HG02885 (cell line): ENCODE data around the gene OR7A17.

Experiments used
- ATAC-seq: cut with Tn5 transposase; IDR thresholded peaks from one replicate; pipeline ENCODE4 v1.9.1; 2021; ENCODE audit warnings: mild to moderate bottlenecking; ENCODE audit not compliant: unreplicated experiment, poor library complexity

The OR7A17 gene

DNA sequence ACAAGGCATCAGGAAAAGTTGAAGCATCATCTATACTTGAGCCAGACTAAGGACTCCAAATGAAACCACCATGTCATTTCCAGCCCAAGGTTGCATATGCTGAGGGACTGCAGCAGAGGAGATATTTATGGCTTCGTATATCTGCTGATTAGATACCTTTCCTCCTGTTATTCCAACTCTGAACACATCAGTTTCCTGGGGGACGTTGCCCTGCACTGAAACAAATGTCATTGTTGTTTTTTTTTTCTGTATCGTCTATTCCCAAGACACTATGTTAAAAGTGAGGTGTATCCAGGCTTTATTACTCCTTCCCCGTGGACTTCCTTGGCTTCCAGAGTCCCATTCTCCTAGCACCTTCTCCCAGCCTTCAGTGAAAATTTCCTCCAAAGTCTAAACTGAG is at the start of gene OR7A17:
Gene OR7A17 (minus strand): TSS at position 101 of the 400 bp plus-strand sequence. CDS start 4,777 bp downstream, outside the sequence.
- ATAC-seq = no peak

DNA sequence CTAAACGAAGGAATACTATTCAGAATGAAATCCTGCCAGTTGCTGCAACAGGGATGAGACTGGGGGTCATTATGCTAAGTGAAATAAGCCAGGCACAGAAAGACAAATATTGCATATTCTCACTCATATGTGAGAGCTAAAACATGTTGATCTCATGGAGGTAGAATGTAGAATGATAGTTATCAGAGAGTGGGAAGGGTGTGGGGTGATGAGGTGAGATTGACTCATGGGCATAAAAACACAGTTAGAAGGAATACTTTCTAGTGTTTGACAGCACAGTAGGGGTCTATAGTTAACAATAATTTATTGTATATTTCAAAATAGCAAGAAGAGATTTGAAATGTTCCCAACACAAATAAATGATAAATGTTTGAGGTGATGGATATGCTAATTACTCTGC is 47.6 kb upstream of the OR7A17 start:
- no peak for ATAC-seq

DNA sequence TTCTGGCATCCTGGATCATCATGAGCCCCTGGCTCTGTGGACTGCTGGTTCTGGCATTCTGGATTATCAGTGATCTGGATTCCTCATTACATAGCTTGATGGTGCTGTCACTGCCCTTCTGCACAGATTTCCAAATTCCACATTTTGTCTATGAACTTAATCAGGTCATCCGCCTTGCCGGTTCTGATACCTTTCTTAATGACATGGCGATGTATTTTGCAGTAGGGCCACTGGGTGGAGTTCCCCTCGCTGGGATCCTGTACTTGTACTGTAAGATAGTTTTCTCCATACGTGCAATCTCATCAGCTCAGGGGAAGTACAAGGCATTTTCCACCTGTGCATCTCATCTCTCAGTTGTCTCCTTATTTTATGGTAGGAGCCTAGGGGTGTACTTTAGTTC is 30.9 kb upstream of the OR7A17 start:
- ATAC-seq = no peak

DNA sequence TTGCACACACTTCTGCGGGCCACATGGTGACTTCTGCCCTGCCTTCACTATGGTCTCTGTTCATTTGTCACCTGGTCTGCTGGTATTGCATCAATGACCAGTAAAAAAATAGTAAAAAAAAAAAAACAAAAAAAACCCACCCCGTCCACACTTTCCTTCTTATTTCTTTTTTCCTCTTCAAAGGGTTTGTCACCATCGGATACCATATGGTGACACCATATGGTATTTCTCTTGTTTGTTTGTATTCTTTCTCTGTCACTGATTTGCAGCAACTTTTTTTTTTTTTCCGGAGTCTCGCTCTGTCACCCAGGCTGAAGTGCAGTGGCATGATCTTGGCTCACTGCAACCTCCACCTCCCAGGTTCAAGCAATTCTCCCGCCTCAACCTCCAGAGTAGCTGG is 29.2 kb upstream of the OR7A17 start:
- no peak for ATAC-seq

DNA sequence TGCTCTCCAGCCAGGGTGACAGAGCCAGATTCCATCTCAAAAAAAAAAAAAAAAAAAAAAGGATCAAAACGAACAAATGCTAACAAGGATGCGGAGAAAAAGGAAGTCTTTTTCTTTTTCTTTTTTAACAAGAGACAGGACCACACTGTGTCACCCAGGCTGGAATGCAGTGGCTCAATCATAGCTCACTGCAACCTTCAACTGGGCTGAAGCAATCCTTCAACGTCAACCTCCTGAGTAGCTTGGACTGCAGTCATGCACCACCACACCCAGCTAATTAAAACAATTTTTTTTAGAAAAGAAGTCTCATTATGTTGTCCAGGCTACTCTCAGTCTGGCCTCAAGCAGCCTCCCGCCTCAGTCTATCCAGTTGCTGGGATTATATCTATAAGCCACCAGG is 20.8 kb upstream of the OR7A17 start:
- no peak for ATAC-seq

DNA sequence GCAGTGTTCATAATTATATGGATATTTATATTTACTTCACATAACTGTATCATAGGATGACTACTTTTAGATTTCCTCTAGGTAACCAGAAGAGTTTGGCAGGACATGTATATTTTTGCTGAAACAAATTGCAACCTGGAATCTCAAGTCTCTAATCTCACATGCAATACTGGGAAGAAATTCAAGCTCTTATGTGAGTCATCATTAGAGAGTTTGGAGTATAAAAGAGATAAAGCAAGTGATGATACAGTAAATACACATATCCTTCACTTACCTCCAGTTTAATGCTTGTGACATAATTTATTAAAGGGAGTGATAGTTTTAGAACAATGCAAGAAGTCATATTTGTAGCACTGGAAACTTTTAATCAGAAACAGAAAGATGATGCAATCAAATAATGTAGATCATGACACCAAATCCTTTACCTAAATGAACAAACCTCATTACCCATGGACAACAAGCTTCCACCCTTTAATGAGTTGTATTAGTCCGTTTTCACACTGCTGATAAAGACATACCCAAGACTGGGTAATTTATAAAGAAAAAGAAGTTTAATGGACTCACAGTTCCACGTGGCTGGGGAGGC is 15.8 kb upstream of the OR7A17 start:
- ATAC-seq = no peak

DNA sequence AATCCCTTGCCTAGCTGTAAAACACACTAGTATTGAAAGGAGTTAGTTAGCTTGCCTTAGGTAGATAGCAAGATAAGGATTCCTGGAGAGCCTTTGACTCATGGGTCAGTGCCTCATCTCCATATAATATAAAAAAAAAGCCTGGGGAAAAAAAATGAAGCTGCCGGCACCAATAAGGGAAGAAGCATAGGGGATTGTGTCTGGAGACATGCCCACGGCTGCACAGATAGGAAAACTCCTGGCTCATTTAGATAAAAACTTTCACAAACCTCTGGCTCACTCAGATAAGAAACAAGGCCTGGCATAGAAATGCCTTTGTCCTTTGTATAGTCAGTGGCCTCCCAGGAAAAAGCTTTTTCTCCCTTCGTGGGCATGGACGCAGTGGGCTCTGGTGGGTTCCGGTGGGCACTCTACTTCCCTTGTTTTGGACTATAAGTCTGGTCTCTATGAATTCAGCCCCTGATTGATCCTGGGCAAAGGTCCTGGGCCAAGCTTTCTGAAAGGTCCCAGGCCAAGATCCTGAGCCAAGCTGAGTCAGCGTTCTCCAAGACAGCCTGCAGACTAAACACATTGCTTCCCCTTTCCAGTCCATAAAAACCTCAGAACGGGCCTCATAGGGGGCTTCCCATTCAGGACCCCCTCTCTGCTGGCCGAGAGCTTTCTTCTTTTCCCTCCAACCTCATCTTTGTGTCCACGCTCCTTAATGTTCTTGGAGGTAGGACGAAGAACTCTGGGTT is 4.9 kb upstream of the OR7A17 start:
- ATAC-seq = no peak

DNA sequence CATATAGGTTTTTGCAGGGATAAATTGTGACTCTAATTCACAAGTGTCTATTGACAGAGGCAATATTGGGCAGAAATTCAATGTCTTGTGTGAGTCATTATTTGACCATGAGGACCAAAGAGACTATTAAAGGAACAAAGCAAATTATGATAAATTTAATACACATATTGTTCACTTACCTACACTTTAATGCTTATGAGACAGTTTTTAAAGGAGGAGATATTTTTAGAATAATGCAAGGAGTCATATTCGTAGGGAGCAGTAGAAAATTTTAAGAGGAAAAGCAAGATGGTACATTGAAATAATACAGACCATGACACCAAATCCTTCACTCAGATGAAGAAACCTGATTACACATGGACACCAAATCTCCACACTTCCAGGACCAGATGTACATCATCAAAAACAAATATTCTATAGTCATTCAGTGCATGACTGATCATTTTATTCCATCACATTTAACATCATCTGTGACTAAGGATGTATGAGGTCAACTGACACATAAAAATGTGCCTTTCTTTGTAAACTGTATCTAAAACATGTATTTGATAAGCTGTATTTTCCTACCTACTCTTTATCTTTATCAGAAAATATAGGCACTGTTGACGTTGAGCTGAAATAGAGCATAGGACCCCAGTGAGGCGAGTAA is 4.2 kb upstream of the OR7A17 start:
- no peak for ATAC-seq

DNA sequence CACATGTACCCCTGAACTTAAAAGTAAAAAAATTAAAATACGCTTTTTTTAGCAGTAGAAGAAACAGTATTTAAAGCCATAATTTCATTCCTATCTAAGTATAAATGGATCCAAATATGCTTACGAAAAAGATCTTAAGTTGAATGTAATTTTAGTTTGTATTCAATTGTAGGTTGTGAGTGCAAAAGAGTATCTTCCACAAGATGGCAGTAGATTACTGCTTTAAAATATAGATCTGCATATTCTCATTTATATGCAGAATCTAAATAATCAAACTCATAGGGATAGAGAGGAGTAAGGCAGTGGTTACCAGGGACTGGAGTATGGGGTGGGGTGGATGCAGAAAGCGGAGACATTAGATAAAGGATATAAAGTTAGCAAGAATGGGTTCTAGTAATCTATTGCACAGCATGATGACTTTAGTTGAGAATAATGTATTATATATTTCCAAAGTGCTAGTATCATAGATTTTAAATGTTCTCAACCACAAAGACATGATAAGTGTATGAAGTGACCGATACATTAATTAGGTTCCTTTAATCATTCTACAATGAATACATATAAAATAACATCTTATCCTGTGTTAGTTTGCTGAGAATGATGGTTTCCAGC is 14.2 kb downstream of the OR7A17 start:
- no peak for ATAC-seq

DNA sequence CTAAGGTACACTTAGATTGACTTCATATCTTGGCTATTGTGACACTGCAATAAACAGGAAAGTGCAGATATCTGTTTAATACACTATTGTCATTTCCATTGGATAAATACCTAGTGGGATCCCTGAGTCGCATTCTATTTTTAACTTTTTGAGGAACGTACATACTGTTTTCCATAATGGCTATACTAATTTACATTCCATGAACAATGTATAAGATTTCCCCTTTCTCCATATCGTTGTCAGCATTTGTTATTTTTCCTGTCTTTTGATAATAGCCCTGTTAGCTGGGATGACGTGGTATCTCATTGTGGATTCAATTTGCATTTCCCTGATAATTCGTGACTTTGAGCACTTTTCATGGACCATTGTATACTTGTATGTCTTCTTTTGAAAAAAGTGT is 17.4 kb downstream of the OR7A17 start:
- no peak for ATAC-seq

DNA sequence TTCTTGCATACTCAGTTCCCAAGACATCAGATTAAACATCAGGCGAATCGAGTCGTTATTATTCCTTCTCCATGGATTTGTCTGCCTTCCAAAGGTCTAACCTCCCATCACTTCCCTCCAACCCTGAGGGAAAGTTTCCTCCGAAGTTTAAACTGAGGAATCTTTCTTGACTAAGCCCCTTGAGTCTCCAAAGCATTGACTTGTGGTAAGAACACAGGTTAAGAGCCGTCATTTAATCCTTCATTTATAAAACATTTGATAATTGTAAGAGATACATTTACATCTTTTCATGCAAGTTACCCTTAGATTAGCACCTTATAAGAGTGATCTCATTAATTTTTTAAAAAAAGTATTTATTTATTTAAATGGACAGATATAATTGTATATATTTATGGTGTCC is 37.1 kb downstream of the OR7A17 start, which contains the start of gene OR7A10:
Gene OR7A10 (minus strand): TSS at position 101 of the 400 bp plus-strand sequence. CDS start 7,045 bp downstream, outside the sequence.
- no peak for ATAC-seq

DNA sequence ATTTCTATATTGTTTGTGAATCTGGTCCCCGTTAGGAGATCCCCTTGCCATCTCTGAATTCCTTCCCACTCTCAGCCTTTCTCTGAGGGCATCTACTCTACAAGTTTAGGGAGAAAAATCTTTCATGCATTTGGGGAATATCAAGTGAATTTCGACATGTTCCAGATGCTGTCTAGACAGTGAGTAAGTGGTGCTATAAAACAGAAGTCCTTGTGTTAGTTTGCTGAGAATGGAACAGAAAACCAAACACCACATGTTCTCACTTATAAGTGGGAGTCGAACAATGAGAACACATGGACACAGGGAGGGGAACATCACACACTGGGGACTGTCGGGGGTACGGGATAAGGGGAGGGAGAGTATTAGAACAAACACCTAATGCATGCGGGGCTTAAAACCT is 42.4 kb downstream of the OR7A17 start:
- ATAC-seq = no peak

DNA sequence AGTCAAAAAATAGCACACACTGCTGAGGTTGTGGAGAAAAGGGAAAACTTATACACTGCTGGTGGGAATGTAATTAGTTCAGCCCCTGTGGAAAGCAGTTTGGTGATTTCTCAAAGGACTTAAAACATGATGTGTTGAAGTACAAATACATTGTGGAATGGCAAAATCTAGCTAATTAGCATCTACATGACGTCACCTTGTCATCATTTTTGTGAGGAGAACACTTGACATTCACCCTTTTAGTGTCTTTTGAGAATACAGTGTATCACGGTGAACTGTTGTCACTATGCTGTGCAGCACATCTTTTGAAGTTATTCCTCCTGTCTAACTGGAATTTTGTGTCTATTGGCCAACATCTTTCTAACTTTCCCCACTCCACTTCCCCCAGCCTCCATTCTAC is 42.8 kb downstream of the OR7A17 start:
- ATAC-seq = no peak

DNA sequence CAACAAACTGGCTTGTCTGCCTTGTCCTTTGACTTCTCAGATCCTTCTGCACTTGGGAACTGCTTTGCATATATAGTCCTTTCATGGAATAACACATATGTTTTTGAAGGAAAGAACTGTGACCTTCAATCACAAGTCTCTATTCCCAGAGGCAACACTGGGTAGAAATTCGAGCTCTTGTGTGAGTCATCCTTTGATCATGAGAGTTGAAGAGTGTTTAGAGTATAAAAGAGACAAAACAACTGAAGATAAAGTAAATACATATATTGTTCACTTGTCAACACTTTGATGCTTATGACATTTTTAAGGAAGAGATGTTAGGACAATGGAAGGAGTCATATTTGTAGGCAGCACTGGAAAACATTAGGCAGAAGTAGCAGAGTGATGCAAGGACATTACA is 45.7 kb downstream of the OR7A17 start:
- ATAC-seq = no peak

DNA sequence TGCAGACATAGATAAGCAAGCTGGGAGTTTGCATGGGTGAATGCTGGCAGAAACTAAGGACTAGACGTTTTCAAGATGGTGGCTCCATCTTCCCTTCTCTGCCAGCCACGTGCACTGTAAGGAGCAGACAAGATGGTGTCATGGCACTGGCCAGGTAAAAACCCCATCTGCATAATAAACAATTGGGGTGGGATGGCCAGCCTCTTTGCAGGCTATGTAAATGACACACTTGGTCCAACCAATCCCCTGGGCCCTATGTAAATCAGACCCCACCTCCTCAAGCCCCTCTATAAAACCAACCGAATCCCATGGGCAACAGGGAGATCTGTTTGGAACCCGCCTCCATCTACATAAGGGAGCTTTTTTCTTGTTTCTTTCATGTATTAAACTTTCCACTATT is 48.5 kb downstream of the OR7A17 start:
- no peak for ATAC-seq

DNA sequence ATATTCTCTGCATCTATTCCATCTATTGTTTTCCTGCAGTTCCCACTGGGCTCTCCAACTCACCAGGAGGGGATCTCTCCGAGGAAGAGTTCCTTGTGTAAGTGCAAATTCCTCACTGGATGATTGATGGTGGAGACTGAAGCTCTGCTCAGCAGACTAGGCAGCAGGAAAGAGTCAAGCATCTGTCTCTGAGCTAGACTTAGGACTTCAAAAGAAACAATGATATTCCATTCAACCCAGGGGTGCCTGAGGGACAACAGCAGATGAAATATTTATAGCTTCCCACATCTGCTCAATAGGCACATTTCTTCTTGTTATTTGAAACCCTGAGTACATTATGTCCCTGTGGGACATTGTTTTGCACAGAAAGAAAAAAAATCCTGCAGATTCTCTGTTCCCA is 50.9 kb downstream of the OR7A17 start, which contains the start of the genes OR7A5 and OR7C1:
Gene OR7A5 (minus strand): TSS at position 175 of the 400 bp plus-strand sequence. CDS start 6,944 bp downstream, outside the sequence.
Gene OR7C1 (minus strand): TSS at position 175 of the 400 bp plus-strand sequence. CDS start 35,049 bp downstream, outside the sequence.
- ATAC-seq = no peak

DNA sequence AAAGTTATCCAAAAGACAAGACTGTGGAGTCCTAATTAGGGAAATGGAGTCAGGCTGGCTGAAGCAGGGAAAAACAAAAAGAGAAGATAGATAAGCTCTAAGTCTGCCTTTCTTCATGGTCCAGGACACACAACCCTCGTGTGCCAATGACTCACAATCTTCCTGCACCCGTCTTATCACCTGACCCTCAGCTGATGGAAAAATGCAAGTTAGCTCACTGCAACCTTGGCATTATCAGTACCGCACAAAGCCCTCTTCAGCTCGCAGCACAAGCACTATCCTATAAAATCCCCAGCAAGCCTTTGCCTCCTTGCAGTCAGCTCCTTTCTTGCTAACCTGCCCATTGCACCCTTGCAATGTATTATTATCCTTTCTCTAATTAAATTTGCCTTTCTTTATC is 55.2 kb downstream of the OR7A17 start:
- no peak for ATAC-seq
